Stimulated activated CD4-positive, alpha-beta T cell treated with anti-CD3 and anti-CD28 coated beads, Interleukin-4, amount 100 ng/mL, for 24 hours (primary cell): ENCODE measurements around the gene GRIA3.
"Not testable (repeated sequence)": the region's sequence is repeated elsewhere in the genome, so short reads cannot be mapped to it uniquely, and the experiment has no call there.

Source experiments
- DNase-seq: peaks from one replicate; pipeline ENCODE4 v3.0.0-alpha.2; 2020

Gene GRIA3

DNA sequence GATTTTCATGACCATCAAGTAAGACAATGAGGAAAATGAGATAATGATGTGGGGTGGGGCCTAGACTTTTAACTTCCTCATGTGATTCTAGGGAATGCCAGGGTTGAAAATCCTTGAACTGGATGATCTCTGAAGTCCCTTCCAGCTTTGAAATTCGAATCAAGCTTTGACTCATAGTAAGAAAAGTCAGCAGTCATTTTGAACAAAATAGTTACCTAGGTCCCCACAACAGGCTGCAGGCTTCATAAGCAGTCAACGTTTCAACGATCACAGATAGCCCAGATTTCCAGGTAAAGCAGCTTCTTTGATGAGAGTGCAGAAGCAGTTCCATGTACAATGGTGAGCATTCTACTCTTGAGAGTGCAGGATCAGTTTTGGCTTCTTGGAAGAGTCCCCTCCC is 93.7 kb downstream of the GRIA3 start:
- no peak for DNase-seq

DNA sequence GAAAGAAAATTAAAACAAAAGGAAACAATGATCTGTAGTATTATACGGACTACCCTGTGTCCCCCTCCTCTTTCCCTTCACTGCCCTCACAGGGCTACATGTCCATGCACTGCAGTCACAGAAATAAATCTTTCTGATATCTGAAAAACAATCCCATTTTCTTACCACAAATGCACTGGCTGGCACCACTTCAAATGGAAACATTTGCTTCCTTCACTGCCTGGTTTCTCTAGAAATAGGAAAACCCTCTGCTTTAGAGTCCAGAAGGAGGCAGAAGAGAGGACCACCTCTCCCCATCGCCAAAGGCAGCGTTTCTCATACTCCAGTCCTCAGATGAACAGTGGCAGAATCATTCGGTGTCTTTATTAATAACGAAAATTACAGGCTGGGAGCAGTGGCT is 98.2 kb downstream of the GRIA3 start:
- no peak for DNase-seq

DNA sequence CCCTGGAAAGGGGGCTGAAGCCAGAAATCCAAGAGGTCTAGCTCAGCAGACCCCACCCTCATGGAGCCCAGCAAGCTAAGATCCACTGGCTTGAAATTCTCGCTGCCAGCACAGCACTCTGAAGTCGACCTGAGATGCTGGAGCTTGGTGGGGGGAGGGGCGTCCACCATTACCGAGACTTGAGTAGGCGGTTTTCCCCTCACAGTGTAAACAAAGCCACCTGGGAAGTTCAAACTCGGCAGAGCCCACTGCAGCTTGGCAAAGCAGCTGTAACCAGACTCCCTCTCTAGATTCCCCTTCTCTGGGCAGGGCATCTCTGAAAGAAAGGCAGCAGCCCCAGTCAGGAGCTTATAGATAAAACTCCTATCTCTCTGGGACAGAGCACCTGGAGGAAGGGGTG is 99.3 kb downstream of the GRIA3 start:
- DNase-seq, result not testable (repeated sequence)

DNA sequence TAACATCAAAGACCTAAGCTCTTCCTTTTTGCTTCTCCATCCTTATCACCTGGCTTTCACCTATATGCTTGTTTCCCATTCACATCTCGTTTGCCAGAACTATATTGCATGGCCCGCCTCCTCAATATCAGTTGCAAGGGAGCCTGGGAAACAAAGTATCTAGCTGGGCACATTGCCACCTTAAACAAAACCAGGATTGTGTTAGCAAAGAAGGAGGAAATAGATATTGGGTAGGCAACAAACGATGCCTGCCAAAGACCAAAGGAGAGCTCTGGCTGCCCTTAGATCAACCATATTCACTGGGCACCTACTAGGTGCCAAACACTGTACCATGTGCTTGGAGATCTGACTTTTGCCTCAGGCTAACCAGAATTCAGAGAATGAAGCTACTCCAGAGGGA is 107.5 kb downstream of the GRIA3 start:
- DNase-seq, result no peak

DNA sequence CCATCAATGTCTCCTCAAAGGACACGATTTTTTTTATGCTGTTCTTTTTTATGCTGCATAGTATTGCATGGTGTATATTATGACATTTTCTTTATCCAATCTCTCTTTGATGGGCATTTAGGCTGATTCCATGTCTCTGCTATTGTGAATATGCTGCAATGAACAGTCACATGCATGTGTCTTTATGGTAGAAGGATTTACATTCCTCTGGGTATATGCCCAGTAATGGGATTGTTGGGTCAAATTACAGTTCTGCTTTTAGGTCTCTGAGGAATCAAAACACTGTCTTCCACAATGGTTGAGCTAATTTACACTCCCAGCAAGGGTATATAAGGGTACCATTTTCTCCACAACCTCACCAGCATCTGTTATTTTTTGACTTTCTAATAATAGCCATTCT is 113.9 kb downstream of the GRIA3 start:
- DNase-seq, result no peak

DNA sequence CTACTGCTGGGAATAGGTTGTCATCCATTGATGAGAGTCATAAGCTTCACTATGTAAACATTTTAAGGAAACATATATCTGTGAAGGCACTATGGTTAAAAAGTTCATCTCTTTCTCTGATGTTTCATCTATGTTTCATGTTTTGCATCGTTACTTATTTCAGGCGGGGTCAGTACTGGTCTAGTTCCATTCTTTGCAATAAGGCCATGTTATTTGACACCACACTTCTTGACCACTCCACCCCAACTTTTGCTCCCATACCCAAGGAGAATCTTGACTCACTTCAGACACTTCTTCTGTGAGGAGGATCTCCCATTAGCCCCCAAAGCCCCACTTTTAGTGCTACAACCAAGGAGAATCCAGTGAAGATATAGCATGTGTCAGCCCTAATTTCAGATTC is 119.4 kb downstream of the GRIA3 start:
- no peak for DNase-seq

DNA sequence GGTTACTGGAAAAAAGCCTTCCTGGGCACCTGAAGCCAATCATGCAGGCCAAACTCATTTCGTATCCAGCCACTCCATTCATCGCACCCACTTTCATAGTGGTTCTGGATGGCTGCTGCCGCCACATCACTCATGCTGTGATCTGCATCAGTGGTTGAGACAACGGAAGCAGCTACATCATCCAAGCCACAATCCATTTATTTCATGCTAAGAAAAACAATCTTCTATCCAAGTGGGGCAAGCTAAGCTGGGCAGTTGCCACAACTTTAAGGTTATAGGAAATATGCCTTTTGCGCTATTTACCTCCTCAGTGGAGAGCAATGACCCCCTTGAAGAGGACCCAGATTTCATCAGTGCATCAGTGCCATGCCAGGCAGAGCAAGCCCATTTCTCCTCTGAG is 124.6 kb downstream of the GRIA3 start:
- no peak for DNase-seq

DNA sequence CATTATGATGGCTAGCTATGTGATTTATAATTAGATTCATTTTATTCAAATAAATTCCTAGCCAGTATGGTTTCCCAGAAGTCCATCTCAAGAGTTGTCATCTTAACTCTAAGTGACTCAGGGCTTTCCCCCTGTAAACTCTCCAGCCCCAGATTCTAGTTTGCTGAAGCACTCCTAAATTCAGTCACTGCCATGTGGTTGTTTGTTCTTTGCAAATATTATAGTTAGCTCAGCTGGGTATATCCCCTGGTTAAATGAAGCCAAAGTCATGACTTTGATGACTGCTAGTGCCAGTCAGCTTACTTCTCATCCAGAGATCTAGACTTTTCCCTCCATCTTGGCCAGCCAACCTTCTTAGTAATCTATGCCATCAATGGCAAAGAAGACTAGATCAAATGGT is 126.0 kb downstream of the GRIA3 start:
- no peak for DNase-seq

DNA sequence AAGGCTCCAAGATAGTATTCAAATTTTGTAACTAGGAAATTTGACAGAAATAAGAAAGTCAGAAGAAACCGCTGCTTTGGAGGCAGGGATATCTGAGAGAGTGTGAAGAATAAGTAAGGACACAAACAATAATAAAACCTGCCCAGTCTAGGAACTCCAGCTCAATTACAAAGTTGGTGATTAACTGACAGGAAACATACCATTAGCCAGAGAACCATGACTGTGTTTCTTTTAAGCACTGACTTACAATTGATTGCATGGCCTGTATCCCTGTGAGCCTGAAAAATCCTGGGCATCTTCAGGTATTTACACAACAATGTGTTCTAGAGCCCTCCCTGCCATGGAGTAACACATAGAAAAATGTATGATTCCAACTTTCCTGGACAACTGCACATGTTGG is 127.4 kb downstream of the GRIA3 start:
- DNase-seq, result no peak

DNA sequence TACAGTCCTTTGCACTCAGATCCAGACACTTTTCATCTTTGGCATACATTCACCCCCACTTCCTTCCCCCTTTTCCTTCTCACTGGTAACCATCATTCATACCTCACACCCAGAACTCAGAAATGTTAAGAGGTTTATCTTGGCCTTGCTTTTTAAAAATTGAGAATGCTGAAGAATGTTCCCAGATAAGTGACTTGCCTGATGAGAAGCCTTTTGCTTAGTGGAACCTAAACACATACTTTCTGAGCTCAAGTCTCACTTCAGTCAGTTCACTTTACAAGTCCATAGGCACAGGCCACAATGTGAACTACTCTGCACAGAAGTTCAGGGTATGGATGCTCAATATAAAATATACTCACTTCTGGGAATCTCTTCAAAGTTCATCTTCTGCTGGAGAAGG is 129.4 kb downstream of the GRIA3 start:
- no peak for DNase-seq

DNA sequence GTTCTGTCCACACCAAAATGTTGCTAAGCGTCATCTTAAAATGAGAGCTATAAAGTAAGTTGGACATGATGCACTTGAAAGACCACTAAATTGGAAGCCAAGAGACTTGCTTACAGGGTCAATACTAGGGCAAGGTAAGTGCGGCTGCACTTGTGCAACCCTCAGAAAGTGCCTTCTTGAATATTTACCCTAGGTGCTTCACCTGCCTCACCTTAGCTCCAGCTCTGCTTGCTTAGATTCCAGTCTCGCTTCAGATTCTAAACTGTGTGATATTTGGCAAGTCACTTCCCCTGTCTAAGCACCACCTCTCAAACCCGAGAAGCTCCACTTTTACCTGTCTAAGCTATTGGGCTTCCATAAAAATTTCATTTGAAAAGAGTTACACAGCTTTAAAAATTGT is 136.5 kb downstream of the GRIA3 start:
- no peak for DNase-seq

DNA sequence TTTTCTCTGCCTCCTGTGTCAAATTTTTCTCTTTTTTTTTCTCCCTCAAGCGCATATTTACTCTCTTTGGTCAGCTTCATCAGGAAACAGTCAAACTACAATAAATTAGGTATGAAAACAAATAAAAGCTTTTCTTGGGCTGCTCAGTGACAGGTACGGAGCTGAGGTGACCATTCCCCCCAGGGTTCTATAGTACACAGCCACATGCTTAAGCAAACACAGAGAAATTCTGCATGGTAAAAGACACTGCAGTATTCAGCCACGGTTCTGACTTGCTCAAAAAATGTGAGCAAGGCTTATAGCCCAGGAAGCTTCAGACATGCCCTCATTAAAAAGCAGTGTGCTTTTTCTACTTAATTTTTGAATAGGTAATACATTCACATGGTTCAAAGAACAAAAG is 138.5 kb downstream of the GRIA3 start:
- DNase-seq, result no peak

DNA sequence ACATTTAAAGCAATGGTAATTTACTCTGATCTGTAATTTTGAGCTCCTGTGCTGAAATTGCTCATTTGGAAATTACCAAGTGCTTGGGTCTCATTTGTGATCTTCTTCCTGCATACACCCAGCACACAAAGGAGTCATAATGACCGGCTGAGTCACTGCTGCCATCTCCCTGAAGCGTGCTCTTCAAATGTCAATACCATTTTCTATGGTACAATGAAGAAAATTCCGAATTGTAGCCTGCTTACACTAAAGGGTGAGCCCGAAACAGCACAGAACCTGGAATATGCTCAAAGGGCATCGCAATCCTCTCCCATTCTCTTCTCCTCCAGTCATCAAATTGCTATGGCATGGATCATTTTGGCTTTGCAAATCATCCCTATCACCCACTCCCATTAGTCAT is 140.5 kb downstream of the GRIA3 start:
- no peak for DNase-seq

DNA sequence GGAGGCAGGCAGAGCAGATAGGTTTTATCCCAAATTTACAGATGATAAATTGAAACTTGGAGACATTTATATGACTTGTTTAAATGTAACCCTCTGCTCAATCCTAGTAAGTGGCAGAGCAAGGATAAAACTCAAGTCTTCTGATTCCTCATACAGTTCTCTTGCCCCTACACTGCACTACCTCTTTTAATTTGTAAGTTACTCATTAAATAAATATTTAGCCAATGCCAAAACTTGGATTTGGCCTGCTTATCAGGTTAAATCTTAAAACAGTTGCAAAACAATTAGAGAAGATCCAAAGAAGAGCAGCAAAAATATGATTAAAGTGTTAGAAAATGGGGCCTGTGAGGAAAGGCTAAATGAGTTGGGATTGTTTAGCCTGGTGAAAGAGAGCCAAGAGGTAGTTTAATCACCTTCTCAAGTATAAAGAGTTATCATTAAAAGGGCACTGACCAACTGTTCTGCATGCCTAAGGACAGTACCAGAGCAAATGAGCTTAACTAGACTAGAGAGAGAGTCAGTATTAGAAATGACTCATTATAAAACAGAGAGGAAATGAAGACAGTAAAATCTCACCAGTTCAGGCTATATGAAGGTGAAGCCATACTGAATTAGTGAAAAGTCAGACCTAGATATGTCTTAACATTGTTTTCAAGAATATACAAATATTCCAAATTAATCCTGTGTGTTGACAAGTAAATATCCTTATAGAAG is 146.3 kb downstream of the GRIA3 start:
- no peak for DNase-seq

DNA sequence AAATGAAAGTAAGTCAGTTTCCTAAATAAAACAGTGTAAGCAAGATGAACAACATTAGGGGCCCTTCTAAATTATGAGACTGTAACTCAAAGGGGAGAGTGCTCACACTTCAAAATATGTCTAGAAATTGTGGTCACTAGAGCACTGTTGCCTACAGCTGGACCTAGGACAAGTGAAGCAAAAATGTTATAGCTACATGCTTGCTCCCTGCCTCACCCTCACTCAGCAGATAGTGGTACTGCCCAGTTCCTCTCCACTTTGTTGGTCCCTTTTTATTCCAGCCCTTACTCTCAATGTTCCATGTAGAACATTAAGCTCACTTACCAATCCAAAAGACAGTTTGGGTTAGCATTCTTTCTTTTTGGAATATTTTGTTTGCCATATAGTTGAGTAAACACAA is 147.3 kb downstream of the GRIA3 start:
- DNase-seq, result no peak

DNA sequence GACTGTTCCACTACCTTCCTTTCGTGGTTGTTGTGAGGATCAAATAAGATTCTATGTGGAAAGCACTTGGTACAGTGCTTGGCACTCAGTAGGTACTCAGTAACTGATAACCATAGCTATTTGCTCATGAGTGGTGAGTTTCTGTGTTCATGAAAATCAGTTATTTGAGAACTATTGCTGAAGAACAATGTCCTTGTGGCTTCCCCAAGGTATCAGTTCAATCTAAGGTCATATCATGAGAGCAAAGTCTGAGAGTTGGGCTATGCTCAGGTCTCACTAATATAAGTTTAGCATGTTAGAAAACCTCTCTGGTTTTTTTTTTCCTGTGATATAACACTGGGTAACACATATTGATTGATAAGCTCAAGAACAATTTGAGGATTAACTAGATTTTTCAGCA is 147.8 kb downstream of the GRIA3 start:
- DNase-seq, result no peak

DNA sequence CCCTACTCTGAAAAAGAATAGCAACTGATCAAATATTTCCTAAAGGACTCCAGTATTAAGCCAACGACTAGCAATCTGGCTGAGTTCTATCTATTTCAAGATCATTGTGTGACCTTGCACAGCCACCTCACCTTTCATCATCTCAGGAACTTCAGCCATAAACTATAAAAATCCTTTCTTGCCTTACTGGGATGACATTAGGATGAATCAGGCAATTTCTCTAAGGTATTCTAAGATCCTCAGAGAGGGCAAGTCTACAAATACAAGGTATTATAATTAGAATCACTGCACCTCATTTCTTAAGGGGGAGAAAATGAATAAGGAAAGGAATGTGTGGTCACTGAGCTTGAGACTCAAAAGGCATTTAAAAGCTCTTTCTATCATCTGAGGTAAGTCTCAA is 152.6 kb downstream of the GRIA3 start:
- no peak for DNase-seq

DNA sequence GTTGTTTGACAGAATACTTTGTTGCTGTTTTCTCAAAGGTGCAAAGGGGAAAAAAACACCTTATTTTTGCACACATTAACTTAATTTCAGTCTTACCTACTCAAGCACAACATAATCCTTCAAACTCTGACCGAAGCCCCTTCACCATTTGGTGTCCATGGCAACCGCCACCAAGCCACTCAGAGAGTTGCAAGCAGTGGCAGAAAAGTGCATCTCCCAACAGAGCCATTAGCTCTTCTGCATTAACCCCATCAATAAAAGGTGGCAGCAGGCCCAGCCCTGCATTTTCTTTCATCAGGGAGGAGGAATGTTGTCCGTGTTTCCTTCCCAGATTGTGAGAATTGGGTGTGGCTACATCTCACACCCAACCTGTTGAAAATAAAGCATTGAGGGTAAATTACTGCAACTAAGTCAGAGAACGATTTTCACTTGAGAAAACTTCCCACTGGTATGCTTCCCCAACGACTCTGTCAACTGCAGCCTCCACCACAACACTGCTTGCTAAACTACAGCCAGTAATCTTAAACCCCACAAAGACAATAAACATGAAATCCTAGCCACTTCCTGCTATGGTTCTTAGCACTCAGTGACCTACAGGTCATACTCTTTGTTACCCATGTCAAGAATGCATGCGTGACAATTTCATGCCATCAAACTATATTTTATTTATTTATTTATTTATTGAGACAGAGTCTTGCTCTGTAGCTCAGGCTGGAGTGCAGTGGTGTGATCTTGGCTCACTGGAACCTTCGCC is 154.0 kb downstream of the GRIA3 start:
- no peak for DNase-seq

DNA sequence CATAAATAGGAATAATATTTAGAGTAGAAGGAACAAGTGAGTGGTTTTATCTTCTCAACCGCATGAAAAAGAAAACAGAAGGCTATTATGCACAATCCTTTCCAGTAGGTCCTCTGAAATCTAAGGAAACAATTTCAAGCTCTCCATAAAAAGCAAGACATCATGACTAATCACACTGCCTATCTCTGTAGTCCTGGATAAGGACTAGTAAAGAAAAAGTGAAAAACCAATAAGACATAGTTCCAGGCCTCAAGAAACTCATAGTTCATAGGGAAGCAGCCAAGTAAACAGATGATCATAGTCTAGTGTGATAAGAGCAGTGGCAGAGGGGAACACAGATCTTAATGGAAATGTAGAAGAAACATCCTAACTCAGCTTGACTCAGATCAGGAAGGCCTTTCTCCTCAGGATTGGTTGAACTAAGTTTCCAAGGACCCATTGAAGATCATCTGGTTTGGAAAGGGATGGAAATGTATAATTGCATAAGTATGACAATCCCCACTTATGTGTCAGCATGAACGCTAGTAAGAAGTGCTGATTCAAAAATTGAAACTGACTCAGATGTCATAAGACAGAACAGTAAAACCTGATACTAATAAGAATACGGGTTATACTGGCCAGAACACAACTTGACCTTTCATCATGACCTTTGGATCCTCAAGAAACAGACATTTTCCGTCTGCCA is 155.3 kb downstream of the GRIA3 start:
- no peak for DNase-seq

DNA sequence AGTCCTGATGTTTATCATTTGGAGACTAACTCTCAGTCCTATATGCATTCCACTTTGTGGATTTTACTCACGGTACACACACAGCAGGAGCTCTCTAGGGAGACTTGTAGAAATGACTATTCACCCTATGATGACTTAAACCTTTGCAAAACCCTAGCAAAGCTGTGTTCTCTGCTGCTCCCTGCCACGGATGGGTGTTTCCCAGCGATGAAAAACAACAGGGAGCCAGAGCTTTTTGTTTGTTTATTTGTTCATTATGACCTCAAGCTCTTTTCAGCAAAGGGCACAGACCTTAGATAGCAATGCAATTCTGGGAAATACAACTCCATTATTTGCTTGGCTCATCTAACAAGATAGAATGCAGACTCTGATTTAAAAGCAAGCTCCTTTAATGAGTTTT is 156.6 kb downstream of the GRIA3 start:
- no peak for DNase-seq

DNA sequence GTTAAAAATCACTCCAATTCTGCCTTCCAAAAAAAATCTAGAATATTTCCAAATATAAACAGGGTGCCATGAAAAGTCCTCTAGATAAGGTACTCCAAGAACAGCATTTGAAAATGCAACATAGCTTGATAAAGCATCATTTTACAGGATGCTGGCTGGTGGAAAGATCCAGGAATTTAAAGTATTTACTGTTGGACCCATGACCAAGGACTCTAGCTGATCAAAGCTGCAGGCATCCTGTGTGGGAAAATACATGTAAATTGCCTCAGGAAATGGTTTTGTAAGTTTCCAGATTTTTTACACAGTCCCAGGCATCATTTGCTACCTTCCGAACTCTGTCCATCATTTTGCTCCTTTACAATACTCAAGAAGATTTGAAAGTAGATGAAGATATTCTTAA is 164.4 kb downstream of the GRIA3 start:
- no peak for DNase-seq

DNA sequence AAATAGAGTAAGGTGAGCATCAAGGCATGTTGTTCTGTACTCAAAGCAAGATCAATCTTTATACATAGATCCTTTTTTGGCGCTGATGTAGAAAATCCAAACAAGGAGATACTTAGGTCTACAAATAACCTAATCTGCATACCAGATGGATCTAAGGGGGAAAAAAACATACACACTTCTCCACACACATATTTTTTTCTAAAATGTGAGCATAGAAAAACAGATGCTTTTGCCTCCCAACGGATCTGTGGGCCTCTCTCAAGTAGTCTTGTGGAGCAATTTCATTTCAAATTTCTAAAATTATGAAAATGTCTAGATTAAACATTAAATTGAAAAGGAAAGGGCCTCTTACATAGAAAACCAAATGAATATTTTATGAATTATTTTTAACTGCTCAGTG is 166.1 kb downstream of the GRIA3 start:
- no peak for DNase-seq

DNA sequence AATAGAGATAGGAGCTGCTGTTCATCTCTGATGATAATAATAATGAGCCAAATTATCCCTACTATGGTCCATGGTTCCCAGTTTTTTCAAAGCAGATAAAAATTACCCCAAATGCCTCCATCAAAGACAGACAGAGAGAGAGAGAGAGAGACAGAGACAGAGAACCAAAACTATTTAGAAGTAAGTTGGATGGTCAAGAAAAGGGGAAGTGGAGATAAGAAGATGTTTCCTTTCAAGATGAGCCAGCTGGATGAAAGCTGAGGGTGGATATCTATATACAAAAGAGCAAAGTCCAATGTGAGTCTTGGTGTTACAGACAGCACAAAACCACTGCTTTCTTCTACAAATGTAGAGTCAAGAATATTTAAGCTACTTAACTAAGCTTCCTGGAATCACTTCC is 173.9 kb downstream of the GRIA3 start:
- DNase-seq, result no peak

DNA sequence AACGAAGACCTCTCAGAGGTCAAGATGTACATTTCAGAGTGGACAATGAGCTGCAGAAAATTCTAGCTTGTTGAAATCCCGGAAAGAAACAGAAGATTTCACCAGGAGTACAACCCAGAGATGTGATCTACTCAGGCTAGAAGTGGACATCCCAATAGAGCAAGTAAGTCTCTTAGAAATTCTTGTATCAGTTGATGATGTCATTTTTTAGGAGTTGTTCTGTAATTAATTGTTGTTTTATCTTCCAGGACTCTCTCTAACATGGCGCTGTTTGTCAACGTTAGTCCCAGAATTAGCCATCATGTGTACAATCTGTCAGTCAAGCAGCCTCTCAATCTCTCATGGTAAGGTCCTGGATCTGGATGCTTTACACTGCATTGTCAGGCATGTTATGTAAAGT is 174.4 kb downstream of the GRIA3 start:
- no peak for DNase-seq
